ENCODE data around the gene AQP3. TPM values are rescaled to one million over a fixed set of nuclear protein-coding genes. Genes with fewer than 3 reads are reported as not detected.

The AQP3 gene
- total RNA-seq, 1 experiment from 2014 or later = 1.0 TPM

DNA sequence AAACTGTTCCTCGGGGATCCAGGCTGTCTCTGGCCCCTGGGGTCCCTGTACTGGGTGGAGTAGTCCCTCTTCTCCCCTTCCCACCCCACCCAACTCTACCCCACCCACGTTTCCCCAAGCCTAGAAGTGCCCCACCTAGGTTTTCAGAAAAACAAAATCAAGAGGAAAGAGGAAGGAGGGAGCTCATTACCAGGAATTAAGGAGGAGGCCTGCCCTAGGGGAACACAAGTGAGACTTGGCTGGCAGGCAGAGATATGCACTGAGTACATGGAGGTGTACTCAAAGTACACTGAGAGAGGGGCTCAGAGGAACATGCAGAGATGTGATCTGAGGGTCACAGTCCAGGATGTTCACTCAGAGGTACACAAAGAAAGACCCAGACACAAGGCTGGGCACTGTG, 10.2 kb downstream of the AQP3 start:
- in situ Hi-C loops (cut with HindIII; ENCODE audit: low pct_unique_long_range_greater_than_20kb, low sequenced_read_pairs) (no loop called here), intact Hi-C loops (cut with micrococcal nuclease; ENCODE audit: unreplicated experiment) (no loop called here)
- no peaks in the 10 kb centered on the region for H3K27me3 ChIP-seq (ENCODE audit: control insufficient read depth, insufficient read depth, low read length)
- H3K27ac ChIP-seq (ENCODE audit: low read length) = no peak overlapping the region
- POLR2A ChIA-PET = no interaction called here
- H3K36me3 ChIP-seq (ENCODE audit: control insufficient read depth, insufficient read depth, low read length) = no peaks in the 10 kb centered on the region
- TF ChIP-seq TCF7L2 (IDR thresholded peaks at IDR 0.05; ENCODE audit: low read depth, low read length) (no peak), SIN3A (IDR thresholded peaks at IDR 0.05; ENCODE audit: borderline replicate concordance, insufficient read depth, low read depth, low read length) (no peak), POLR2AphosphoS5 (IDR thresholded peaks at IDR 0.05; ENCODE audit: low read depth, low read length) (no peak)
- TF ChIP-seq, protein P1, sequence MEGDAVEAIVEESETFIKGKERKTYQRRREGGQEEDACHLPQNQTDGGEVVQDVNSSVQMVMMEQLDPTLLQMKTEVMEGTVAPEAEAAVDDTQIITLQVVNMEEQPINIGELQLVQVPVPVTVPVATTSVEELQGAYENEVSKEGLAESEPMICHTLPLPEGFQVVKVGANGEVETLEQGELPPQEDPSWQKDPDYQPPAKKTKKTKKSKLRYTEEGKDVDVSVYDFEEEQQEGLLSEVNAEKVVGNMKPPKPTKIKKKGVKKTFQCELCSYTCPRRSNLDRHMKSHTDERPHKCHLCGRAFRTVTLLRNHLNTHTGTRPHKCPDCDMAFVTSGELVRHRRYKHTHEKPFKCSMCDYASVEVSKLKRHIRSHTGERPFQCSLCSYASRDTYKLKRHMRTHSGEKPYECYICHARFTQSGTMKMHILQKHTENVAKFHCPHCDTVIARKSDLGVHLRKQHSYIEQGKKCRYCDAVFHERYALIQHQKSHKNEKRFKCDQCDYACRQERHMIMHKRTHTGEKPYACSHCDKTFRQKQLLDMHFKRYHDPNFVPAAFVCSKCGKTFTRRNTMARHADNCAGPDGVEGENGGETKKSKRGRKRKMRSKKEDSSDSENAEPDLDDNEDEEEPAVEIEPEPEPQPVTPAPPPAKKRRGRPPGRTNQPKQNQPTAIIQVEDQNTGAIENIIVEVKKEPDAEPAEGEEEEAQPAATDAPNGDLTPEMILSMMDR (IDR thresholded peaks at IDR 0.05) = no peak
- TF ChIP-seq, protein P2, sequence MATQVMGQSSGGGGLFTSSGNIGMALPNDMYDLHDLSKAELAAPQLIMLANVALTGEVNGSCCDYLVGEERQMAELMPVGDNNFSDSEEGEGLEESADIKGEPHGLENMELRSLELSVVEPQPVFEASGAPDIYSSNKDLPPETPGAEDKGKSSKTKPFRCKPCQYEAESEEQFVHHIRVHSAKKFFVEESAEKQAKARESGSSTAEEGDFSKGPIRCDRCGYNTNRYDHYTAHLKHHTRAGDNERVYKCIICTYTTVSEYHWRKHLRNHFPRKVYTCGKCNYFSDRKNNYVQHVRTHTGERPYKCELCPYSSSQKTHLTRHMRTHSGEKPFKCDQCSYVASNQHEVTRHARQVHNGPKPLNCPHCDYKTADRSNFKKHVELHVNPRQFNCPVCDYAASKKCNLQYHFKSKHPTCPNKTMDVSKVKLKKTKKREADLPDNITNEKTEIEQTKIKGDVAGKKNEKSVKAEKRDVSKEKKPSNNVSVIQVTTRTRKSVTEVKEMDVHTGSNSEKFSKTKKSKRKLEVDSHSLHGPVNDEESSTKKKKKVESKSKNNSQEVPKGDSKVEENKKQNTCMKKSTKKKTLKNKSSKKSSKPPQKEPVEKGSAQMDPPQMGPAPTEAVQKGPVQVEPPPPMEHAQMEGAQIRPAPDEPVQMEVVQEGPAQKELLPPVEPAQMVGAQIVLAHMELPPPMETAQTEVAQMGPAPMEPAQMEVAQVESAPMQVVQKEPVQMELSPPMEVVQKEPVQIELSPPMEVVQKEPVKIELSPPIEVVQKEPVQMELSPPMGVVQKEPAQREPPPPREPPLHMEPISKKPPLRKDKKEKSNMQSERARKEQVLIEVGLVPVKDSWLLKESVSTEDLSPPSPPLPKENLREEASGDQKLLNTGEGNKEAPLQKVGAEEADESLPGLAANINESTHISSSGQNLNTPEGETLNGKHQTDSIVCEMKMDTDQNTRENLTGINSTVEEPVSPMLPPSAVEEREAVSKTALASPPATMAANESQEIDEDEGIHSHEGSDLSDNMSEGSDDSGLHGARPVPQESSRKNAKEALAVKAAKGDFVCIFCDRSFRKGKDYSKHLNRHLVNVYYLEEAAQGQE (IDR thresholded peaks at IDR 0.05; ENCODE audit: insufficient read depth in 1 of 2, low read depth in 2 of 2, low read length in 1 of 2) = no peak
- BruUV-seq (replicated peaks) = no TSS peak
- CTCF ChIA-PET = no interaction called here
- DNase-seq (ENCODE audit: low read depth, low spot score) (no peak), ATAC-seq (no peak)
- no peak overlapping the region for H3K4me3 ChIP-seq (ENCODE audit: low read depth in 2 of 2, low read length in 2 of 2)
- H3K9me3 ChIP-seq (ENCODE audit: control insufficient read depth, insufficient read depth, low read depth, low read length) = no peaks in the 10 kb centered on the region
- H3K4me1 ChIP-seq (ENCODE audit: control insufficient read depth, insufficient read depth, low read length) = no peaks in the 10 kb centered on the region

DNA sequence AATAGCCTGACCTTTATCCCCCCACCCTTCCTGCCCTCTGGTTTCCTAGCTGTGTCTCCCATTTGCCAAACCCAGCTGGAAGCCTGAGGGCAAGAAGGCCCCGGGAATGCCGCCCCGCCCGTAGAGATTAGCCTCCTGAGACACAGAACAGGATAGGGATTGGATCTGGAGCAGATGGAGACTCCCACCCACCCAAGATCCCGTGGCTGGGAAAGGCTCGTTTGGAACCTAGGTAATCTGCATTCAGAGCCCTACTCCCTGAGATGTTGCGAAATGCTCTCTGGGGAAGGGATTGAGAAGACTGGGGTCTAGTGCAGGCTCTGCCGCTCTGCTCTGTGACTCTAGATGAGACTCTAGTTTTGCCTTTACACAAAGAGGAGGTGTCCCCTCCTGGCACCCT, 10.9 kb downstream of the AQP3 start:
- ATAC-seq (no peak), DNase-seq (ENCODE audit: low read depth, low spot score) (no peak)
- ChIA-PET POLR2A (interaction anchor here (0.6 kb wide), 1 partner anchor 302 kb away, joined by 21 read pairs; no protein-coding TSS in a partner anchor), CTCF (no interaction called here)
- Histone ChIP-seq H3K4me3 (ENCODE audit: low read depth in 2 of 2, low read length in 2 of 2) (no peak overlapping the region), H3K9me3 (ENCODE audit: control insufficient read depth, insufficient read depth, low read depth, low read length) (no peaks in the 10 kb centered on the region), H3K4me1 (ENCODE audit: control insufficient read depth, insufficient read depth, low read length) (no peaks in the 10 kb centered on the region), H3K27me3 (ENCODE audit: control insufficient read depth, insufficient read depth, low read length) (no peaks in the 10 kb centered on the region), H3K36me3 (ENCODE audit: control insufficient read depth, insufficient read depth, low read length) (no peaks in the 10 kb centered on the region), H3K27ac (ENCODE audit: low read length) (no peak overlapping the region)
- no TSS peak for BruUV-seq (replicated peaks)
- intact Hi-C loops (cut with micrococcal nuclease; ENCODE audit: unreplicated experiment) (no loop called here), in situ Hi-C loops (cut with HindIII; ENCODE audit: low pct_unique_long_range_greater_than_20kb, low sequenced_read_pairs) (no loop called here)
- TF ChIP-seq TCF7L2 (IDR thresholded peaks at IDR 0.05; ENCODE audit: low read depth, low read length) (no peak), POLR2AphosphoS5 (IDR thresholded peaks at IDR 0.05; ENCODE audit: low read depth, low read length) (no peak), SIN3A (IDR thresholded peaks at IDR 0.05; ENCODE audit: borderline replicate concordance, insufficient read depth, low read depth, low read length) (no peak)
- TF ChIP-seq, protein P2 (IDR thresholded peaks at IDR 0.05; ENCODE audit: insufficient read depth in 1 of 2, low read depth in 2 of 2, low read length in 1 of 2) = no peak
- TF ChIP-seq, protein P1 (IDR thresholded peaks at IDR 0.05) = no peak
